Endothelial cell of hepatic sinusoid (primary cell): Measurements from ENCODE around the gene SORCS1.
"Not testable (repeated sequence)": the region's sequence is repeated elsewhere in the genome, so short reads cannot be mapped to it uniquely, and the experiment has no call there.

ENCODE experiments used
- in situ Hi-C: cut with HindIII; loops from 2 replicates; pipeline ENCODE4 v1.10.0; 2017; ENCODE audit warnings: low sequenced_read_pairs

SORCS1 gene

GRCh38 chr10:106952033-106952432 lies 212.5 kb downstream of the SORCS1 start:
- in situ Hi-C loops = loop anchor here (5.0 kb wide), 1 partner anchor 70 kb away; no protein-coding TSS in a partner anchor

- in situ Hi-C loops = loop anchor here (5.0 kb wide), 1 partner anchor 68 kb away; no protein-coding TSS in a partner anchor
Measured at GRCh38 chr10:106949680-106950478, 214.6 kb downstream of the SORCS1 start.

DNA sequence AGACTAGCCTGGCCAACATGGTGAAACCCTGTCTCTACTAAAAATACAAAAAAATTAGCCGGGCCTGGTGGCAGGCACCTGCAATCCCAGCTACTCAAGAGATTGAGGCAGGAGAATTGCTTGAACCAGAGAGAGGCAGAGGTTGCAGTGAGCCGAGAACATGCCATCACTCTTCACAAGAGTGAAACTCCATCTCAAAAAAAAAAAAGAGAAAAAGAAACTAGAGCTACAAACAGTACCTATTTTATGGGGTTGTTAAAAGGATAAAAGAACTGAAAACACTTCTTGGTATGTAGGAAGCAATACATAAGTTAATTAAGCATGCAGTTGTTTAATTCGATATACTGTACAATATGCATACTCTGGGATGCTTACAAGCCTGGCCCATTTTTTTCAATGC lies 216.9 kb downstream of the SORCS1 start:
- in situ Hi-C loops = no loop called here

DNA sequence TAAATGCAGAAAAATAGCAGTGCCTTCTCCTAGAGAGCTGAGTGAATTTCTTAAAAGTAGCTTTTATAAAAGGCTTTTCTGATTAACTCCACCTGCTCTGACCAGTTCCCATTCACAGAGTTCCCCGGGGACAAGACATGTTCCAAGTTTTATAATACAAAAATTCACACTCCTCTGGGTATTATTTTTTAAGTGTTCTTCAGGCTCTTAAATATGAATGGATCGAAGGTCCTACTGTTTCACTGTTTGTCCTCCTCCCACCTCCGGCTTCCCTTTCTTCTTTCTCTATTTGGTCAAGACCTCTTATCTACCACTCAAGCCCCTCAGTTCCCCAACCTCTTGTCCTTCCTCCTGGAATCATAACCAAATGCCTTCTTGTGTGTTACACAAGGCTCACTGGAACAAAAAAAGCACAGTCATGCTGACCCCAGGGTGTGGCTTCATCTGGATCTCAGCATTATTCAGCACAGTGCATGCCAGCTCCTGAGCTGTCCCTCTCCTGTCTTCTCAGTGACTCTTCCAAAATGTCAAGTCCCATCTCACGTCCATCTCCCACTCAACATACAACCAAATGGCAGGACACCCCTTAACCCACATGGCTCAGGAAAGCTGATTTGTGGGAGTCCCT lies 222.4 kb downstream of the SORCS1 start:
- in situ Hi-C loops = no loop called here

- in situ Hi-C loops = no loop called here
Measured at GRCh38 chr10:106941297-106942034, 223.0 kb downstream of the SORCS1 start.

DNA sequence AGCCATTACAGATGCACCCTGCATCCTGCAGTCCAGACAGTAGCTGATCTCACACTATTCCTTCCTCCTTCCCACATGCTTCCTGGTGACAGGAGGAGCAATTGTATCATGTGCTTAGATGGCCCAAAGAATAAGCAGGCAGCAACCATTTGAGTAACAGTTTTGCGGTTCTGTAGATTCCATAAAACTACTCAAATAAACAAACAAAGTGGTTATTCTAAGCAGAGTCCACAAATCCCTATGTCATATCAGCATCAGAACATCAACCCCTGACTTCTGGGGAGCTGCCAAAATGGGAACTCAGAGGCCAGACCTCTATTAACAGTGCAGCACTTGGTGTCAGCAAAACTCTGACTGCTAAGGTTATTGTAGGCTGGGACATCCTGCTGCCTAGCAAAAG lies 226.0 kb downstream of the SORCS1 start:
- in situ Hi-C loops = no loop called here

- in situ Hi-C loops = no loop called here
Measured at GRCh38 chr10:106935978-106936451, 228.5 kb downstream of the SORCS1 start.

DNA sequence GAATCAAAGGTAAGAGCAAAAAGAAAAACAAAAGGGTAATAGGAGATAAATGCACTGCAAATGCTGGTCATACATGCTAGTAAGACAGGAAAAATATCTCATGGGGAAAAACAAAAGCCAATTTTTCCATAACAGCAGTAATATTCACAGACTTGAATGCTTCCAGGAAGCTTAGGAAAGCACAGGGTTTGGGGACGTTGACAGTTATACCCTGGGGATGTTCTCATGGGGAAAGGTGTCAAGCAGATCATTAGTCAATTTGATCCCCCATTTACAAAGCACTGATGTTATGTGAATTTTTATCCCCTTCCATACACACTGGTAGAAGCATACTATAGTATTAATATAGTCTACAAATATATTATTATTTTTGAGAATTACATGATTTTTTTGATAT lies 232.7 kb downstream of the SORCS1 start:
- in situ Hi-C loops = no loop called here

- in situ Hi-C loops = no loop called here
Measured at GRCh38 chr10:106931159-106931852, 233.2 kb downstream of the SORCS1 start.

GRCh38 chr10:106930751-106931150 lies 233.8 kb downstream of the SORCS1 start:
- in situ Hi-C loops = no loop called here

- in situ Hi-C loops = no loop called here
Measured at GRCh38 chr10:106929291-106929895, 235.1 kb downstream of the SORCS1 start.

DNA sequence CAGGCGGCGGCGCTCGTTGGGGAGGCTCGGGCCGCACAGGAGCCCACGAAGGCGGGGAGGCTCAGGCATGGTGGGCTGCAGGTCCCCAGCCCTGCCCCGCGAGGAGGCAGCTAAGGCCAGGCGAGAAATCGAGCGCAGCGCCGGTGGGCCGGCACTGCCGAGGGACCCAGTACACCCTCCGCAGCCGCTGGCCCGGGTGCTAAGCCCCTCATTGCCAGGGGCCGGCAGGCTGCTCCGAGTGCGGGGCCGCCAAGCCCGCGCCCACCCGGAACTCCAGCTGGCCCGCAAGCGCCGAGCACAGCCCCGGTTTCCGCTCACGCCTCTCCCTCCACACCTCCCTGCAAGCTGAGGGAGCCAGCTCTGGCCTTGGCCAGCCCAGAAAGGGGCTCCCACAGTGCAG lies 236.4 kb downstream of the SORCS1 start:
- in situ Hi-C loops = not testable (repeated sequence)

- in situ Hi-C loops = no loop called here
Measured at GRCh38 chr10:106925191-106925590, 239.3 kb downstream of the SORCS1 start.

- in situ Hi-C loops = no loop called here
Measured at GRCh38 chr10:106920538-106920937, 244.0 kb downstream of the SORCS1 start.

- in situ Hi-C loops = no loop called here
Measured at GRCh38 chr10:106919871-106920282, 244.6 kb downstream of the SORCS1 start.

DNA sequence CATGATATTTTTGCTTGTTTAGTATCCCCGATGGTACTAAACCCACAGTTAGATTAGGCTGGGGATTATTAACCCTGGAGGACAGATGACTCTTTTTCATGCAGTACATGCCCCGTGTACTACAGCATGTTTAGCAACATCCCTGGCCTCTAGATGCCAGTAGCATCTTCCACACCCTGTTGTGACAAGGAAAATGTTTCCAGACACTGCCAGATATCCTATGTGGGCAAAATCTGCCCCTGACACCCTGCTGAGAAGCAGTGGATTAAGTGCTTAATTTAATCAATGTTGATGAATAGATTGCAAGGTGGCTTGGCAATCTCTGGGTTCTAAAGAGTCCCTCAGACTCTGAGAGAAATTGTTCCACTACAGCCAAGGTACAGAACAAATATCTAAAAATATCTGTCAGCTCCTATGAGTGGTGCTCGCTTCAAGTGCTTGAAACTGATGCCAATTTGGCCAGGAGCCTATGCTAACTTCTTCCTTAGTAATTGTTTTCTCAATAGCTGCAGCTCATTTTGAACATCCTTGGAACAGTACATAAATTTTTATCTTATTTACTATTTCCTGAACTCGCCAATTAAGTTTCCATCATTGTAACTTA lies 247.0 kb downstream of the SORCS1 start:
- in situ Hi-C loops = no loop called here

DNA sequence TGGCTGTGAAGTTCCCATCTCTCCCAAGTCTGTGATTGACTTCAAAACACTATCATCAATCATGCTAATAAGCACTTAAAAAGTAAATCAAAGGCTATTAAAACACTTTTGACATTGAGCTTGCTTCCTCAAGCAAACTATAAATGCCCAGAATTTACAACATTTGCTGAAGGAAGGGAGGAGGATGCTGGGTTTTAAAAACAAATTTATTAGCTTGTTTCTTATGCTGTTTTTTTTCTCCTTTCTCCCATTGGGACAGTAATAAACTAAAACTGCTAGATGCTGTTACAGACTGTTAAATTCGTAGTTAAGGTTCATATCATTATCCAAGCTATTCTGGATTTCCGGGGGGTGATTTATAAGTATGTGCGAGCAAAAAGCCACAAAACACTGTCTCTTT lies 250.5 kb downstream of the SORCS1 start:
- in situ Hi-C loops = no loop called here

- in situ Hi-C loops = no loop called here
Measured at GRCh38 chr10:106913348-106913747, 251.2 kb downstream of the SORCS1 start.

DNA sequence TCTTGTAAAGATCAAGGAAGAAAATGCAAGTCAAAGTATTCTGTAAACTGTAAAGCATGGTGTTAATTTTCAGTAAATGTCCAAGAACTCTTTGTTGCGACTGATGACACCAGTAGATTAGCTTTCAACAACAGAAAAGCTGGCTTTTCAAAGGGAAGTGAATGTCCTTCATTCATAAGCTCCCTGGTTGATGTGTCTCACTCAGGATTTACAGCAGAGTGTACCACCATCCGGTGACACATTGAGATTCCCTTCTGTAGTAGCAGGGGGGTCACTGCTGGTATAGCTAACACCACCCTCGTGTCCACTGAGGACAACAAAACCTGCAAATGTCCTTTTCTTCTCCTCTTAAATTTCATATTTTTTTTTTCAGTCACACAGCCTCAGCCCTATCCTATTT lies 253.4 kb downstream of the SORCS1 start:
- in situ Hi-C loops = no loop called here

DNA sequence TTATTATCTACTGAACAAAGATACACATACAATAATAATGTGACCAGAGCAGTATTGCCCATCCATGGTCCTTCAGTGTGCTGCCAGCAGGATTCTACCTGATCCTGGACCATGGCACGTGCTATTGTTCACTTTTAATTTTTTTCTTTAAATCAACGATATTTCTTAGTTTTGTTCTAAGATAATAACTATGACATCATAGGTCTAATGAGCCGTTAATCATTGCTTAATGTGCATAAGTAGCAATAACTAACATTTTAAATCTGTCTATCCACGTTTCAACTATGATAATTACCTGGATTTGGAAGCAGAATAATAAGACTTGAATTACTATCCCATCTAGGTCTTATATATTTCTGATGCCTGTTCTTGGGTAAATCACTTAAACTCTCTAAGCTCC lies 253.8 kb downstream of the SORCS1 start:
- in situ Hi-C loops = no loop called here
